Measurements from ENCODE around the gene PRKG1.

GRCh38 chr10:52248697-52249306 lies 1174.5 kb downstream of the PRKG1 start:
- TF ChIP-seq POLR2A (IDR thresholded peaks at IDR 0.05) = no peak
- no peak for TF ChIP-seq CTCF (IDR thresholded peaks at IDR 0.05)
